Measurements from ENCODE around the gene RAB11FIP4.

Gene RAB11FIP4

GRCh38 chr17:31366088-31366487 lies 25.4 kb upstream of the RAB11FIP4 start:
- DNase-seq (ENCODE audit: low read depth) = no peak
- TF ChIP-seq, protein P1, sequence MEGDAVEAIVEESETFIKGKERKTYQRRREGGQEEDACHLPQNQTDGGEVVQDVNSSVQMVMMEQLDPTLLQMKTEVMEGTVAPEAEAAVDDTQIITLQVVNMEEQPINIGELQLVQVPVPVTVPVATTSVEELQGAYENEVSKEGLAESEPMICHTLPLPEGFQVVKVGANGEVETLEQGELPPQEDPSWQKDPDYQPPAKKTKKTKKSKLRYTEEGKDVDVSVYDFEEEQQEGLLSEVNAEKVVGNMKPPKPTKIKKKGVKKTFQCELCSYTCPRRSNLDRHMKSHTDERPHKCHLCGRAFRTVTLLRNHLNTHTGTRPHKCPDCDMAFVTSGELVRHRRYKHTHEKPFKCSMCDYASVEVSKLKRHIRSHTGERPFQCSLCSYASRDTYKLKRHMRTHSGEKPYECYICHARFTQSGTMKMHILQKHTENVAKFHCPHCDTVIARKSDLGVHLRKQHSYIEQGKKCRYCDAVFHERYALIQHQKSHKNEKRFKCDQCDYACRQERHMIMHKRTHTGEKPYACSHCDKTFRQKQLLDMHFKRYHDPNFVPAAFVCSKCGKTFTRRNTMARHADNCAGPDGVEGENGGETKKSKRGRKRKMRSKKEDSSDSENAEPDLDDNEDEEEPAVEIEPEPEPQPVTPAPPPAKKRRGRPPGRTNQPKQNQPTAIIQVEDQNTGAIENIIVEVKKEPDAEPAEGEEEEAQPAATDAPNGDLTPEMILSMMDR (conservative IDR thresholded peaks at IDR 0.05; ENCODE audit: low read depth, low read length) = no peak
- H3K4me3 ChIP-seq (ENCODE audit: low read depth, low read length) = no peak overlapping the region

DNA sequence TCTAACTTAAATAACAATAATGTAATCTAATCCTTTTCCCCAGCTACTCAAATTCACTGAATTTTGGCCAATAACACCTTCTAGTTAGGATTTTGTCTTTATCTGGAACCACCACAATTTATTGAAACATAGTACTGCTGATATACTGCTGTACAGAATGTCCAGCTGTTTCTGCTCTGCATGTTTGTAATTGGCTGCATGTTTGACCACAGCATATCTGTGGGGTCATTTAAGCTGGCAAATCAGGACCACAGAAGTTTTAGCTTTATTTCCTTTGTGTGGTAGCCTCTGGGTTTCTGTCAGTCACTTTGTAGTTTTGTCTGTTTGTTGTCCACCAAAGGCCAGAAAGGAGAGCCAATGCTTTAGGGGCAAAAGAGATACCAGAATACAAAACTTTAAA lies 22.2 kb upstream of the RAB11FIP4 start:
- TF ChIP-seq, protein P1 (conservative IDR thresholded peaks at IDR 0.05; ENCODE audit: low read depth, low read length) = no peak
- H3K4me3 ChIP-seq (ENCODE audit: low read depth, low read length) = no peak overlapping the region
- DNase-seq (ENCODE audit: low read depth) = peak; percentile 74

GRCh38 chr17:31371511-31372097 lies 19.9 kb upstream of the RAB11FIP4 start:
- TF ChIP-seq, protein P1 (conservative IDR thresholded peaks at IDR 0.05; ENCODE audit: low read depth, low read length) = no peak
- DNase-seq (ENCODE audit: low read depth) = peak; percentile 83
- no peak overlapping the region for H3K4me3 ChIP-seq (ENCODE audit: low read depth, low read length)

DNA sequence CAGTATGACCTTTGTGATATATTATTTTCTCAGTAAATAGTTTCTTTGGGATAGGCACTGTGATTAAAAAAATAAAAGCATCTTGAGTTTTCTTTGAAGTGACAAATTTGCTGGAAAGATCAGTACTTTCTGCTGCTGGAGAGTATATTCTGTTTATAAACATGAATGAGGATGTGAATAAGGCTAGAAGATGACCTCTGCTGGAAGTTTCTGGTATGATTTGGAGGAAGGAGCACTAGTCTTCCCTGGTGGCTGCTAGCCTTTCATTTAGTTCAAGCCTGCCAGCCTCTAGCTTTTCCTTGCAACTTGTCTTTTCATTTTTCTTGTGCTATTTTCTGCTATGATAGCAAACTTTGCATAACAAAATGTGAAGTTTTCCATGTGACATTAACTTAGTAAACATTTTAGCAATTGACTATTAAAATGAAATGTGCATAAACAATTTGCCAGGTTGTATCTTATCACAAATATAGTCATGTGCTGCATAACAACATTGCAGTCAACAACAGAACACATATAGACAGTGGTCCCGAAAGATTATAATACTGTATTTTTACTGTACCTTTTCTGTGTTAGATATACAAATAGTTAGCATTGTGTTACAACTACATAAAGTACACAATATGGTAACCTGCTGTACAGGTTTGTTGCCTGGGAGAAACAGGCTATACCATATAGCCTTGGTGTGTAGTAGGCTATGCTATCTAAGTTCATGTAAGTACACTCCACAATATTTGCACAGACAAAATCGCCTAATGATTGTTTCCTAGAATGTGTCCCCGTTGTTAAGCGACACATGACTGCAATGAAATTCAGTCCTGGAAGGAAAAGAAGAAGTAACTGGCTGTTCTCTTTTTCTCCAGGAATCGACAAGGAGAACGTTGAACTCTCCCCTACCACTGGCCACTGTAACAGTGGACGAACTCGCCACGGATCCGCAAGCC lies 18.1 kb upstream of the RAB11FIP4 start:
- TF ChIP-seq, protein P1 (conservative IDR thresholded peaks at IDR 0.05; ENCODE audit: low read depth, low read length) = peak; percentile 75
- peak; percentile 86 for DNase-seq (ENCODE audit: low read depth)
- no peak overlapping the region for H3K4me3 ChIP-seq (ENCODE audit: low read depth, low read length)

DNA sequence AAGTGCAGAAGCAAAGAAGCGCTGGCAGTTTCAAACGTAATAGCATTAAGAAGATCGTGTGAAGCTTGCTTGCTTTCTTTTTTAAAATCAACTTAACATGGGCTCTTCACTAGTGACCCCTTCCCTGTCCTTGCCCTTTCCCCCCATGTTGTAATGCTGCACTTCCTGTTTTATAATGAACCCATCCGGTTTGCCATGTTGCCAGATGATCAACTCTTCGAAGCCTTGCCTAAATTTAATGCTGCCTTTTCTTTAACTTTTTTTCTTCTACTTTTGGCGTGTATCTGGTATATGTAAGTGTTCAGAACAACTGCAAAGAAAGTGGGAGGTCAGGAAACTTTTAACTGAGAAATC lies 17.4 kb upstream of the RAB11FIP4 start:
- no peak overlapping the region for H3K4me3 ChIP-seq (ENCODE audit: low read depth, low read length)
- TF ChIP-seq, protein P1 (conservative IDR thresholded peaks at IDR 0.05; ENCODE audit: low read depth, low read length) = no peak
- DNase-seq (ENCODE audit: low read depth) = no peak

DNA sequence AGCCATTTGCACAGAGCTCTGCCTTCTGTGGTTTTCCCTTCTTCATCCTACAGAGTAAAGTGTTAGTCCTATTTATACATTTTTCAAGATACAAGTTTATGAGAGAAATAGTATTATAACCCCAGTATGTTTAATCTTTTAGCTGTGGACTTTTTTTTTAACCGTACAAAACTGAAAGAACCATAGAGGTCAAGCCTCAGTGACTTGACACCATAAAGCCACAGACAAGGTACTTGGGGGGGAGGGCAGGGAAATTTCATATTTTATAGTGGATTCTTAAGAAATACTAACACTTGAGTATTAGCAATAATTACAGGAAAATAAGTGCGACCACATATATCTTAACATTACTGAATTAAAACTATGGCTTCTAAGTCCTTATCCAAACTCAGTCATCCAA lies 17.0 kb upstream of the RAB11FIP4 start:
- no peak overlapping the region for H3K4me3 ChIP-seq (ENCODE audit: low read depth, low read length)
- TF ChIP-seq, protein P1 (conservative IDR thresholded peaks at IDR 0.05; ENCODE audit: low read depth, low read length) = no peak
- no peak for DNase-seq (ENCODE audit: low read depth)

All from choroid plexus epithelial cell (primary cell).